A549 (cell line): ENCODE measurements around the gene TMC6.

ENCODE experiments used
- CTCF ChIP-seq: fragments of >200 bp; sonication (Bioruptor Twin); formaldehyde crosslinking; IDR thresholded peaks from 3 replicates; pipeline ENCODE4 v1.5.1; 2016
- POLR2A ChIP-seq: IDR thresholded peaks from 2 replicates; pipeline ENCODE4 v1.6.1; 2012; ENCODE audit warnings: mild to moderate bottlenecking, low read length

GRCh38 chr17:78175643-78175981, 47.1 kb upstream of the TMC6 start:
- no peak for TF ChIP-seq CTCF
- no peak for TF ChIP-seq POLR2A
